ENCODE measurements around the gene SF3B1. TPM values are rescaled to one million over a fixed set of nuclear protein-coding genes. Genes with fewer than 3 reads are reported as not detected.
"Not testable (repeated sequence)": the region's sequence is repeated elsewhere in the genome, so short reads cannot be mapped to it uniquely, and the experiment has no call there.

The SF3B1 gene
- total RNA-seq, 1 donor from 2014 or later: 143 TPM

- H3K4me1 ChIP-seq: no peaks in the 10 kb centered on the region
- no peak overlapping the region for H3K27ac ChIP-seq (replicated peaks)
- no peak overlapping the region for H3K4me3 ChIP-seq
- no peaks in the 10 kb centered on the region for H3K36me3 ChIP-seq
- no peak for DNase-seq
- no peaks in the 10 kb centered on the region for H3K9me3 ChIP-seq (replicated peaks)
- intact Hi-C loops (cut with micrococcal nuclease): no loop called here
- H3K27me3 ChIP-seq (ENCODE audit: low read depth): no peaks in the 10 kb centered on the region
- TF ChIP-seq, protein P1, sequence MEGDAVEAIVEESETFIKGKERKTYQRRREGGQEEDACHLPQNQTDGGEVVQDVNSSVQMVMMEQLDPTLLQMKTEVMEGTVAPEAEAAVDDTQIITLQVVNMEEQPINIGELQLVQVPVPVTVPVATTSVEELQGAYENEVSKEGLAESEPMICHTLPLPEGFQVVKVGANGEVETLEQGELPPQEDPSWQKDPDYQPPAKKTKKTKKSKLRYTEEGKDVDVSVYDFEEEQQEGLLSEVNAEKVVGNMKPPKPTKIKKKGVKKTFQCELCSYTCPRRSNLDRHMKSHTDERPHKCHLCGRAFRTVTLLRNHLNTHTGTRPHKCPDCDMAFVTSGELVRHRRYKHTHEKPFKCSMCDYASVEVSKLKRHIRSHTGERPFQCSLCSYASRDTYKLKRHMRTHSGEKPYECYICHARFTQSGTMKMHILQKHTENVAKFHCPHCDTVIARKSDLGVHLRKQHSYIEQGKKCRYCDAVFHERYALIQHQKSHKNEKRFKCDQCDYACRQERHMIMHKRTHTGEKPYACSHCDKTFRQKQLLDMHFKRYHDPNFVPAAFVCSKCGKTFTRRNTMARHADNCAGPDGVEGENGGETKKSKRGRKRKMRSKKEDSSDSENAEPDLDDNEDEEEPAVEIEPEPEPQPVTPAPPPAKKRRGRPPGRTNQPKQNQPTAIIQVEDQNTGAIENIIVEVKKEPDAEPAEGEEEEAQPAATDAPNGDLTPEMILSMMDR (IDR thresholded peaks at IDR 0.05; ENCODE audit: borderline replicate concordance): no peak
These were observed 88.9 kb downstream of the SF3B1 start for GRCh38 chr2:197345846-197346370.

- H3K4me3 ChIP-seq; H3K27me3 ChIP-seq (ENCODE audit: low read depth); H3K9me3 ChIP-seq (replicated peaks); H3K27ac ChIP-seq (replicated peaks); H3K4me1 ChIP-seq; H3K36me3 ChIP-seq; intact Hi-C loops (cut with micrococcal nuclease); DNase-seq: not testable (repeated sequence)
These were observed 90.9 kb downstream of the SF3B1 start for GRCh38 chr2:197343968-197344367.

DNA sequence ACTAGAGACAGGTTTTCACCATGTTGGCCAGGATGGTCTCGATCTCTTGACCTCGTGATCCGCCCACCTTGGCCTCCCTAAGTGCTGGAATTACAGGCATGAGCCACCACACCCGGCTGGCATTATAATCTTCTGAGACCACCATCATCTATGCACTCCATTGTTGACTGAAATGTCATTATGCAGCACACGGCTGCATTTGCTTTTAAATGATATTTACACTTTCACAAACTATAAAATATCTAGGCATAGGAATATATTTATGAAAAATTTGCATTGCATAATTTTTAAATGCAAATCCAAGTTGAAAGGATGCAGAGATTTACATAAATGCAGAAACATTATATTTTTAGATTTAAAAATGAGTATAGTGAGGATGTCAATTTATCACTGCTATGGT lies 94.2 kb downstream of the SF3B1 start:
- intact Hi-C loops (cut with micrococcal nuclease): no loop called here
- Histone ChIP-seq H3K27ac (replicated peaks) (no peak overlapping the region), H3K9me3 (replicated peaks) (no peaks in the 10 kb centered on the region), H3K27me3 (ENCODE audit: low read depth) (no peaks in the 10 kb centered on the region), H3K36me3 (no peaks in the 10 kb centered on the region), H3K4me3 (no peak overlapping the region), H3K4me1 (peaks cover 10% of the 10 kb centered on the region)
- TF ChIP-seq, protein P1 (IDR thresholded peaks at IDR 0.05; ENCODE audit: borderline replicate concordance): no peak
- DNase-seq: no peak

Other genes starting within 250 kb of the SF3B1 start
- gene ANKRD44, start 124.2 kb downstream of the SF3B1 start, total RNA-seq: 7.1 TPM
- gene COQ10B, start 18.5 kb upstream of the SF3B1 start, total RNA-seq: 28.2 TPM
- gene HSPD1, start 64.8 kb upstream of the SF3B1 start, total RNA-seq: 143 TPM
- gene HSPE1, start 65.4 kb upstream of the SF3B1 start, total RNA-seq: 120 TPM
- 35.7 TPM for gene MOB4, start 81.0 kb upstream of the SF3B1 start, total RNA-seq
- gene RFTN2, start 240.6 kb upstream of the SF3B1 start, total RNA-seq: 5.6 TPM

All from left ventricle myocardium inferior (tissue), 1 donor.